Suprapubic skin (tissue), 4 donors: ENCODE results near the gene YPEL2. TPM values are rescaled to one million over a fixed set of nuclear protein-coding genes. Genes with fewer than 3 reads are reported as not detected.
A peak's percentile ranks its signal among the peaks of the same experiment; 100 is the strongest.

ENCODE experiments used
- DNase-seq, 2 donors: peaks; one replicate each; pipeline ENCODE4 v3.0.0-alpha.2; 2019; ENCODE audit warnings: low spot score in 2 of 2
- H3K27ac ChIP-seq: fragments of 200-600 bp; sonication (generic); one replicate; pipeline ENCODE4 v1.5.1; 2019
- H3K27me3 ChIP-seq: fragments of 200-600 bp; sonication (generic); one replicate; pipeline ENCODE4 v1.5.1; 2019
- H3K36me3 ChIP-seq: fragments of 200-600 bp; sonication (generic); one replicate; pipeline ENCODE4 v1.5.1; 2019
- H3K4me1 ChIP-seq: fragments of 200-600 bp; sonication (generic); one replicate; pipeline ENCODE4 v1.5.1; 2019
- H3K4me3 ChIP-seq: fragments of 200-600 bp; sonication (generic); one replicate; pipeline ENCODE4 v1.5.1; 2019; ENCODE audit warnings: mild to moderate bottlenecking
- H3K9me3 ChIP-seq: fragments of 200-600 bp; sonication (generic); one replicate; pipeline ENCODE4 v1.5.1; 2019
- EP300 ChIP-seq: sonication (generic); formaldehyde crosslinking; IDR thresholded peaks from one replicate; pipeline ENCODE4 v1.6.1; 2017; ENCODE audit warnings: antibody characterized with exemption
- POLR2A ChIP-seq, 2 donors: fragments of 450-650 bp; IDR thresholded peaks; one replicate each; pipeline ENCODE4 v1.6.1; 2017; ENCODE audit warnings: antibody characterized with exemption in 2 of 2, mild to moderate bottlenecking in 2 of 2, moderate library complexity in 2 of 2
- POLR2AphosphoS5 ChIP-seq, 3 donors: sonication (generic); formaldehyde crosslinking; IDR thresholded peaks; one replicate each; pipeline ENCODE4 v1.6.1; 2017; ENCODE audit warnings: antibody characterized with exemption in 3 of 3
- WGBS: methylation state at CpG from one replicate; pipeline ENCODE4 v1.1.5; 2018; 5-methylcytosine and 5-hydroxymethylcytosine counted together
- total RNA-seq, 4 donors: library from RNA; depleted of rRNA; stranded (reverse); fragments of >200 nt; gene quantifications; one replicate each; pipeline ENCODE4 v1.1.0, GENCODE V29; 2016
- TF ChIP-seq, protein P1 (sequence below), 2 donors: fragments of 200-600 bp in 1 of 2; fragments of 450-650 bp in 1 of 2; sonication (generic) in 1 of 2; IDR thresholded peaks; one replicate each; pipeline ENCODE4 v1.5.1; 2016 to 2019; ENCODE audit warnings: antibody characterized with exemption in 2 of 2, mild to moderate bottlenecking in 1 of 2, moderate library complexity in 1 of 2

YPEL2 gene
- total RNA-seq, 4 donors from 2014 or later = 16.7 to 33.6 (median 21.3) TPM

- TF ChIP-seq POLR2A (IDR thresholded peaks at IDR 0.05) = no peak
- TF ChIP-seq POLR2AphosphoS5 (IDR thresholded peaks at IDR 0.05) = no peak
- no peak for TF ChIP-seq EP300
- TF ChIP-seq, protein P1, sequence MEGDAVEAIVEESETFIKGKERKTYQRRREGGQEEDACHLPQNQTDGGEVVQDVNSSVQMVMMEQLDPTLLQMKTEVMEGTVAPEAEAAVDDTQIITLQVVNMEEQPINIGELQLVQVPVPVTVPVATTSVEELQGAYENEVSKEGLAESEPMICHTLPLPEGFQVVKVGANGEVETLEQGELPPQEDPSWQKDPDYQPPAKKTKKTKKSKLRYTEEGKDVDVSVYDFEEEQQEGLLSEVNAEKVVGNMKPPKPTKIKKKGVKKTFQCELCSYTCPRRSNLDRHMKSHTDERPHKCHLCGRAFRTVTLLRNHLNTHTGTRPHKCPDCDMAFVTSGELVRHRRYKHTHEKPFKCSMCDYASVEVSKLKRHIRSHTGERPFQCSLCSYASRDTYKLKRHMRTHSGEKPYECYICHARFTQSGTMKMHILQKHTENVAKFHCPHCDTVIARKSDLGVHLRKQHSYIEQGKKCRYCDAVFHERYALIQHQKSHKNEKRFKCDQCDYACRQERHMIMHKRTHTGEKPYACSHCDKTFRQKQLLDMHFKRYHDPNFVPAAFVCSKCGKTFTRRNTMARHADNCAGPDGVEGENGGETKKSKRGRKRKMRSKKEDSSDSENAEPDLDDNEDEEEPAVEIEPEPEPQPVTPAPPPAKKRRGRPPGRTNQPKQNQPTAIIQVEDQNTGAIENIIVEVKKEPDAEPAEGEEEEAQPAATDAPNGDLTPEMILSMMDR (IDR thresholded peaks at IDR 0.05) = no peak
- no peaks in the 10 kb centered on the region for H3K27me3 ChIP-seq
- H3K36me3 ChIP-seq = no peaks in the 10 kb centered on the region
- DNase-seq = no peak
- no peak overlapping the region for H3K27ac ChIP-seq
- 61% methylated on average over 2 of the region's 3 CpGs for WGBS
- H3K9me3 ChIP-seq = no peaks in the 10 kb centered on the region
- H3K4me1 ChIP-seq = peaks cover 27% of the 10 kb centered on the region
- H3K4me3 ChIP-seq = no peak overlapping the region
These were observed 89.4 kb downstream of the YPEL2 start for GRCh38 chr17:59420901-59421300.

DNA sequence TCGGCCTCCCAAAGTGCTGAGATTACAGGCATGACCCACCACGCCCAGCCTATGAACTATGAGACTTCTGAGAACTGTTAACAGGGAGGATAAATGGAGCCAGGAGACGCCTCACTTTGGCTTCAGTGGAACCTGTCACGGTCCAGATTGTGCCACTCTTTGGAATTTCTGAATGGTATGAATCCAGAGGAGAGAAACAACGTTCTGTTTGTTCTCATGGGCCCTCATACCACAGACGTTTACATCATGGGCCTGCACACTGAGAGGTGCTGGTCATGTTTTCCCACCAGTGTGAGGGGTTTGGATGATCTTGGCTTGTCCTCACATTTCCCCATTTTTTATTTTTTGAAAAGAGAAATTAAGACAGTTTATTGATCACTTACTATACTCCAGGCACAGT, 90.3 kb downstream of the YPEL2 start:
- Histone ChIP-seq H3K27me3 (no peaks in the 10 kb centered on the region), H3K9me3 (no peaks in the 10 kb centered on the region), H3K36me3 (no peaks in the 10 kb centered on the region), H3K4me3 (no peak overlapping the region), H3K4me1 (peaks cover 30% of the 10 kb centered on the region), H3K27ac (no peak overlapping the region)
- DNase-seq = no peak
- WGBS = 90% methylated on average over 6 of the region's 6 CpGs
- no peak for TF ChIP-seq EP300
- TF ChIP-seq, protein P1 (IDR thresholded peaks at IDR 0.05) = no peak
- no peak for TF ChIP-seq POLR2AphosphoS5 (IDR thresholded peaks at IDR 0.05)
- TF ChIP-seq POLR2A (IDR thresholded peaks at IDR 0.05) = no peak

GRCh38 chr17:59423137-59423724, 91.8 kb downstream of the YPEL2 start:
- no peak for DNase-seq
- 51% methylated on average over 9 of the region's 9 CpGs for WGBS
- peaks cover 42% of the 10 kb centered on the region for H3K4me1 ChIP-seq

GRCh38 chr17:59423903-59424302, 92.4 kb downstream of the YPEL2 start:
- 92% methylated on average over 7 of the region's 9 CpGs for whole genome bisulfite sequencing
- H3K27ac ChIP-seq = peak overlapping the region; percentile 27

More at GRCh38 chr17:59423137-59423724, 91.8 kb downstream of the YPEL2 start:
- H3K36me3 ChIP-seq = no peaks in the 10 kb centered on the region
- no peak overlapping the region for H3K4me3 ChIP-seq
- TF ChIP-seq, protein P1 (IDR thresholded peaks at IDR 0.05) = no peak
- H3K27ac ChIP-seq = peak overlapping the region; percentile 27
- H3K9me3 ChIP-seq = no peaks in the 10 kb centered on the region
- H3K27me3 ChIP-seq = no peaks in the 10 kb centered on the region

DNA sequence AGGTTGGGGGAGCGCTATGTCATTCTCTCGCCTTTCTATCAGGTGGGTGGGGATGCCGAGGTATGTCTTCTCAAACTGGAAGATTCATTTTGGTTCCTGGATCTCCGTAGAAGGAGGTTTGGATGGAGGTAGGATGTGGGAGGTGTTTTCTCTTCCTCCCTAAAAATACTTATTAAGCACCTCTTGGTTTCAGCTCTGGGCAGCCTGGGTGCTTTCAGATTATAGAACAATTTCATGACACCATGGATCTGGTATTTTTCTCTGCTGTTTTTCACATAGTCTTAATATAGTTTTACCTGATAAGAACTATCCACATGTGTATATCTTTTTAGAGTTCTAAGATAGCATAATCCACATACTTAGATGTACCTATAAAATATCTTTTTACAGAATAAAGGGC, 92.9 kb downstream of the YPEL2 start:
- Histone ChIP-seq H3K4me3 (no peak overlapping the region), H3K9me3 (no peaks in the 10 kb centered on the region), H3K27me3 (no peaks in the 10 kb centered on the region), H3K27ac (no peak overlapping the region), H3K4me1 (peaks cover 41% of the 10 kb centered on the region), H3K36me3 (no peaks in the 10 kb centered on the region)
- no peak for DNase-seq
- no peak for TF ChIP-seq POLR2A (IDR thresholded peaks at IDR 0.05)
- TF ChIP-seq EP300 = no peak
- TF ChIP-seq, protein P1 (IDR thresholded peaks at IDR 0.05) = no peak
- no peak for TF ChIP-seq POLR2AphosphoS5 (IDR thresholded peaks at IDR 0.05)
- 90% methylated on average over 4 of the region's 4 CpGs for WGBS

More at GRCh38 chr17:59423903-59424302, 92.4 kb downstream of the YPEL2 start:
- H3K36me3 ChIP-seq = no peaks in the 10 kb centered on the region
- H3K4me1 ChIP-seq = peaks cover 44% of the 10 kb centered on the region
- H3K9me3 ChIP-seq = no peaks in the 10 kb centered on the region
- no peak overlapping the region for H3K4me3 ChIP-seq
- DNase-seq = no peak
- no peak for TF ChIP-seq EP300
- no peak for TF ChIP-seq POLR2AphosphoS5 (IDR thresholded peaks at IDR 0.05)
- TF ChIP-seq, protein P1 (IDR thresholded peaks at IDR 0.05) = no peak
- no peak for TF ChIP-seq POLR2A (IDR thresholded peaks at IDR 0.05)
- no peaks in the 10 kb centered on the region for H3K27me3 ChIP-seq
